Measurements from ENCODE around the gene SORL1-AS1.

Gene SORL1-AS1

DNA sequence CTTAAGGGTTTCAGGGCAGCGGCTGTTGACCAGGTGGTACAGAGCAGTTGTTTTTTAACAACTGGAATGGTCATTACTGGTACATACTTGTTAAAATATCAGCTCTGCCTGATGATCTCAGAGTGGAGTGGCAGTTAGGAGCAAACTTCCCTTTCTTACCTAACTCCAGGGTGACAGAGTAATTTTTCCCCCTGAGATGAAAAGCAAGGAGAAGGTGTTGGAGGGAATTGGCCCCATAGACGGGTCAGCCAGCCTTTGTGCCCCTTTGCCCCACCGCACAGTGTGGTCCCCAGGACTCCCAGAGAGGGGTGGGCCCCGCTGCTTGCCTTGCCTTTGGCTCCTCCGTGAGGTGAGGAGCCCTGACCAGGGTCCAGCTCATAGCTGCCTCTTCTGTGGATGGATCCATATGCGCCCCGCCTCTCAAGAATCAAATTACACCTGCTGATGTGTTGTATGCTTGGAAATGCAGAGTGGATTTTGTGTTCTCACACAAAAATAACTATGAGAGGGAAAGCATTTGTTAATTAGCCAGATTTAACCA lies 27.0 kb upstream of the SORL1-AS1 start:
- no peak overlapping the region for H2AFZ ChIP-seq (ENCODE audit: control insufficient read depth, low read depth, low read length)
- ChIA-PET RAD21 (ENCODE audit: unreplicated experiment) (interaction anchor here (1.0 to 1.4 kb wide), 2 partner anchors 29 to 144 kb away, joined by 3 to 4 read pairs; no protein-coding TSS in a partner anchor), POLR2A (interaction anchor here (1.1 kb wide), 1 partner anchor 9 kb away, joined by 3 read pairs; no protein-coding TSS in a partner anchor), CTCF (no interaction called here), SMC1A (ENCODE audit: uncharacterized antibody, unreplicated experiment) (interaction anchor here (3.0 to 3.4 kb wide), 2 partner anchors 12 to 15 kb away, joined by 13 to 18 read pairs; no protein-coding TSS in a partner anchor)
- no TSS peak for BruUV-seq (replicated peaks)
- no peak overlapping the region for H3K4me3 ChIP-seq
- H3K4me2 ChIP-seq (ENCODE audit: control insufficient read depth, insufficient read depth), result no peak overlapping the region
- no peaks in the 10 kb centered on the region; the same call in none of the 2 replicates for H4K20me1 ChIP-seq (ENCODE audit: control insufficient read depth, insufficient read depth)
- TF ChIP-seq POLR2AphosphoS2 (IDR thresholded peaks at IDR 0.05; ENCODE audit: low read depth, low read length) (no peak), ZNF622 (IDR thresholded peaks at IDR 0.05) (no peak)
- TF ChIP-seq, protein P1, sequence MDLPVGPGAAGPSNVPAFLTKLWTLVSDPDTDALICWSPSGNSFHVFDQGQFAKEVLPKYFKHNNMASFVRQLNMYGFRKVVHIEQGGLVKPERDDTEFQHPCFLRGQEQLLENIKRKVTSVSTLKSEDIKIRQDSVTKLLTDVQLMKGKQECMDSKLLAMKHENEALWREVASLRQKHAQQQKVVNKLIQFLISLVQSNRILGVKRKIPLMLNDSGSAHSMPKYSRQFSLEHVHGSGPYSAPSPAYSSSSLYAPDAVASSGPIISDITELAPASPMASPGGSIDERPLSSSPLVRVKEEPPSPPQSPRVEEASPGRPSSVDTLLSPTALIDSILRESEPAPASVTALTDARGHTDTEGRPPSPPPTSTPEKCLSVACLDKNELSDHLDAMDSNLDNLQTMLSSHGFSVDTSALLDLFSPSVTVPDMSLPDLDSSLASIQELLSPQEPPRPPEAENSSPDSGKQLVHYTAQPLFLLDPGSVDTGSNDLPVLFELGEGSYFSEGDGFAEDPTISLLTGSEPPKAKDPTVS (IDR thresholded peaks at IDR 0.05; ENCODE audit: low read depth, low read length), result no peak
- TF ChIP-seq, protein P2, sequence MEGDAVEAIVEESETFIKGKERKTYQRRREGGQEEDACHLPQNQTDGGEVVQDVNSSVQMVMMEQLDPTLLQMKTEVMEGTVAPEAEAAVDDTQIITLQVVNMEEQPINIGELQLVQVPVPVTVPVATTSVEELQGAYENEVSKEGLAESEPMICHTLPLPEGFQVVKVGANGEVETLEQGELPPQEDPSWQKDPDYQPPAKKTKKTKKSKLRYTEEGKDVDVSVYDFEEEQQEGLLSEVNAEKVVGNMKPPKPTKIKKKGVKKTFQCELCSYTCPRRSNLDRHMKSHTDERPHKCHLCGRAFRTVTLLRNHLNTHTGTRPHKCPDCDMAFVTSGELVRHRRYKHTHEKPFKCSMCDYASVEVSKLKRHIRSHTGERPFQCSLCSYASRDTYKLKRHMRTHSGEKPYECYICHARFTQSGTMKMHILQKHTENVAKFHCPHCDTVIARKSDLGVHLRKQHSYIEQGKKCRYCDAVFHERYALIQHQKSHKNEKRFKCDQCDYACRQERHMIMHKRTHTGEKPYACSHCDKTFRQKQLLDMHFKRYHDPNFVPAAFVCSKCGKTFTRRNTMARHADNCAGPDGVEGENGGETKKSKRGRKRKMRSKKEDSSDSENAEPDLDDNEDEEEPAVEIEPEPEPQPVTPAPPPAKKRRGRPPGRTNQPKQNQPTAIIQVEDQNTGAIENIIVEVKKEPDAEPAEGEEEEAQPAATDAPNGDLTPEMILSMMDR (IDR thresholded peaks at IDR 0.05 in 2 of 3, conservative IDR thresholded peaks at IDR 0.05 in 1 of 3; ENCODE audit: control insufficient read depth in 2 of 3, extremely low read depth in 1 of 3, insufficient read depth in 1 of 3, low read depth in 3 of 3, low read length in 3 of 3), result no peak
- intact Hi-C loops (cut with micrococcal nuclease; ENCODE audit: unreplicated experiment) (no loop called here), in situ Hi-C loops (cut with MboI) (no loop called here)
- H3K4me1 ChIP-seq (ENCODE audit: control insufficient read depth, insufficient read depth, low read length), result peaks cover 37% of the 10 kb centered on the region
- no peaks in the 10 kb centered on the region for H3K9me3 ChIP-seq (replicated peaks; ENCODE audit: control insufficient read depth, insufficient read depth, low read length)
- ATAC-seq, result no peak
- H3K79me2 ChIP-seq (ENCODE audit: control insufficient read depth, insufficient read depth, low read length), result peaks cover 61% of the 10 kb centered on the region
- FAIRE-seq, result no peak
- 92% methylated on average over 7 of the region's 7 CpGs for WGBS (ENCODE audit: insufficient coverage, insufficient replicate concordance, low lambda C conversion rate, missing lambda C conversion rate)
- no peak for DNase-seq (ENCODE audit: low read depth, low spot score)
- H3K27me3 ChIP-seq (replicated peaks in 1 of 2; ENCODE audit: control insufficient read depth in 2 of 2, insufficient read depth in 2 of 2, low read length in 1 of 2), result no peaks in the 10 kb centered on the region
- H3K27ac ChIP-seq (ENCODE audit: control insufficient read depth, insufficient read depth), result no peak overlapping the region; the same call in 1 of the 2 replicates
- H3K9ac ChIP-seq (ENCODE audit: control insufficient read depth, insufficient read depth, low read length), result no peak overlapping the region
- peaks cover 35 to 47% of the 10 kb centered on the region in 2 experiments for H3K36me3 ChIP-seq (ENCODE audit: control insufficient read depth in 2 of 2, insufficient read depth in 2 of 2, low read length in 1 of 2)
